Measurements from ENCODE around the gene PRKCQ.

DNA sequence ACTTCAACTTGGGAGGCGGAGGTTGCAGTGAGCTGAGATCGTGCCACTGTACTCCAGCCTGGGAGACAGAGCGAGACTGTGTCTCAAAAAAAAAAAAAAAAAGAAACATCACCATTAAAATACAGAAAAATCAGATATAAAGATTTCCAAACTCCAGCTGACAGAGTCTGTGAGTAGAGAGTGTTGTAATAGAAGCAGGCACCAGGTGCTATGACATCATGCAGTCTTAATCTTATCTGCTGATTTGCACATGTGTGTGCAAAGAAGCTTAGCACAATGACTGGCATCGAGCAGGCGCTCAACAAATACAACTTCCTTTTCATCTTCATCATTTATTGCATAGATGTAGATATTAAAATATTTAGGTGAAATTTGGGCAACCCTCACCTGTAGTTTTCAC, 92.2 kb downstream of the PRKCQ start:
- TF ChIP-seq CTCF (IDR thresholded peaks at IDR 0.05) (no peak), EZH2 (IDR thresholded peaks at IDR 0.05) (no peak), EZH2phosphoT487 (IDR thresholded peaks at IDR 0.05) (no peak)

Data from neural progenitor cell (in vitro differentiated cells).